GM23248 (cell line): Measurements from ENCODE around the gene TFEB.

Experiments
- EZH2 ChIP-seq: fragments of 200-600 bp; sonication (generic); IDR thresholded peaks from 2 replicates; pipeline ENCODE4 v1.6.1; 2018; ENCODE audit warnings: antibody characterized with exemption, mild to moderate bottlenecking; ENCODE audit not compliant: insufficient read depth, poor library complexity, severe bottlenecking
- EZH2phosphoT487 ChIP-seq: fragments of 200-600 bp; sonication (generic); IDR thresholded peaks from 2 replicates; pipeline ENCODE4 v1.6.1; 2018; ENCODE audit warnings: antibody characterized with exemption, moderate library complexity, mild to moderate bottlenecking, low read depth; ENCODE audit not compliant: insufficient read depth

GRCh38 chr6:41652866-41653652, 82.3 kb downstream of the TFEB start:
- TF ChIP-seq EZH2phosphoT487: no peak
- no peak for TF ChIP-seq EZH2
